ENCODE results near the gene TSPAN2.

GRCh38 chr1:115041654-115042053 lies 47.6 kb downstream of the TSPAN2 start:
- TF ChIP-seq GATA3 (IDR thresholded peaks at IDR 0.05; ENCODE audit: low read depth, low read length) (no peak), GATA2 (IDR thresholded peaks at IDR 0.05; ENCODE audit: low read depth, low read length) (no peak)

All from SH-SY5Y (cell line).